Adrenal gland (tissue), 5 donors: Measurements from ENCODE around the gene LY6G6C.

Experiments used
- POLR2A ChIP-seq, 2 donors: fragments of 450-650 bp; IDR thresholded peaks; one replicate each; pipeline ENCODE4 v1.6.1; 2017; ENCODE audit warnings: antibody characterized with exemption in 2 of 2, mild to moderate bottlenecking in 2 of 2, moderate library complexity in 1 of 2
- TF ChIP-seq, protein P1 (sequence below), 6 experiments: fragments of 450-650 bp in 4 of 6; fragments of 200-600 bp in 2 of 6; sonication (generic) in 1 of 6; IDR thresholded peaks; 1 replicate in 5 of 6; 2 replicates in 1 of 6; pipeline versions ENCODE4 v1.5.1 to v1.8.0; 2016 to 2021; ENCODE audit warnings: antibody characterized with exemption in 6 of 6, mild to moderate bottlenecking in 2 of 6, moderate library complexity in 1 of 6
- donor health status: DM: no; HTN: no; CAD: no.

DNA sequence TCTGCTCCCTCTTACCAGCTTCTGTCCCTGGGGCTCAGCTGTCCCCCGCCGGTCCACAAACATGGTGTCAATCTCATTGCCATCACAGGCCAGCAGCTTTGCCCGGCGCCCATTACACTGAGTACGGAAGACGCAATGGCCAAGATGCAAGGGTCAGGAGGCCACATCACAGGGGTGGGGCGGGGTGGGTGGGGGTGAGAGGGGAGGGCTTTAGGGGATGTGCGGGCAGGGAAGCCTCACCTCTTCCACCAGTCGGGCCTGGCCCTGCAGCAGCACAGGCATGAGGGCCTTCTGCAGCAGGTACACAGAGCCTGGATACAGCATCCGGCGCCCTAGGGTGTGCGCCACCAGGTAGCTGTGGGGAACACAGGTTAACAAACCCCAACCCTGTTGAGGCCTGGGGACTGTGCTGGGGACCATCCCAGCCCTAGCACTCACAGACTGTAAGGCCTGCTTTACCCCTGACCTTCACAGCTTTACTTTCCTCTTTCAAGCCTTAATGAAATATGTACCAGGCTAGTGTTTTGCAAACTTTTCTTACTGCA is 29.9 kb downstream of the LY6G6C start:
- TF ChIP-seq, protein P1, sequence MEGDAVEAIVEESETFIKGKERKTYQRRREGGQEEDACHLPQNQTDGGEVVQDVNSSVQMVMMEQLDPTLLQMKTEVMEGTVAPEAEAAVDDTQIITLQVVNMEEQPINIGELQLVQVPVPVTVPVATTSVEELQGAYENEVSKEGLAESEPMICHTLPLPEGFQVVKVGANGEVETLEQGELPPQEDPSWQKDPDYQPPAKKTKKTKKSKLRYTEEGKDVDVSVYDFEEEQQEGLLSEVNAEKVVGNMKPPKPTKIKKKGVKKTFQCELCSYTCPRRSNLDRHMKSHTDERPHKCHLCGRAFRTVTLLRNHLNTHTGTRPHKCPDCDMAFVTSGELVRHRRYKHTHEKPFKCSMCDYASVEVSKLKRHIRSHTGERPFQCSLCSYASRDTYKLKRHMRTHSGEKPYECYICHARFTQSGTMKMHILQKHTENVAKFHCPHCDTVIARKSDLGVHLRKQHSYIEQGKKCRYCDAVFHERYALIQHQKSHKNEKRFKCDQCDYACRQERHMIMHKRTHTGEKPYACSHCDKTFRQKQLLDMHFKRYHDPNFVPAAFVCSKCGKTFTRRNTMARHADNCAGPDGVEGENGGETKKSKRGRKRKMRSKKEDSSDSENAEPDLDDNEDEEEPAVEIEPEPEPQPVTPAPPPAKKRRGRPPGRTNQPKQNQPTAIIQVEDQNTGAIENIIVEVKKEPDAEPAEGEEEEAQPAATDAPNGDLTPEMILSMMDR (IDR thresholded peaks at IDR 0.05): no peak
- no peak for TF ChIP-seq POLR2A (IDR thresholded peaks at IDR 0.05)
